ENCODE measurements around the gene ERICH6B.
"Not testable (repeated sequence)": the region's sequence is repeated elsewhere in the genome, so short reads cannot be mapped to it uniquely, and the experiment has no call there.

DNA sequence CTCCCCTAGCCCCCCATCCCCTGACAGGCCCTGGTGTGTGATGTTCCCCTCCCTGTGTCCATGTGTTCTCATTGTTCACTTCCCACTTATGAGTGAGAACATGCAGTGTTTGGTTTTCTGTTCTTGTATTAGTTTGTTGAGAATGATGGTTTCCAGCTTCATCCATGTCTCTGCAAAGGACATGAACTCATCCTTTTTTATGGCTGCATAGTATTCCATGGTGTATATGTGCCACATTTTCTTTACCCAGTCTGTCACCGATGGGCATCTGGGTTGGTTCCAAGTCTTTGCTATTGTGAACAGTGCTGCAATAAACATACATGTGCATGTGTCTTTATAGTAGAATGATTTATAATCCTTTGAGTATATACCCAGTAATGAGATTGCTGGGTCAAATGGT, 47.4 kb upstream of the ERICH6B start:
- not testable (repeated sequence) for TF ChIP-seq RFX5 (IDR thresholded peaks at IDR 0.05; ENCODE audit: borderline replicate concordance, low read depth, low read length); MAFK (IDR thresholded peaks at IDR 0.05; ENCODE audit: low read depth, low read length); ZNF274 (IDR thresholded peaks at IDR 0.05; ENCODE audit: borderline replicate concordance, extremely low read depth, low read length)
- TF ChIP-seq, protein P1, sequence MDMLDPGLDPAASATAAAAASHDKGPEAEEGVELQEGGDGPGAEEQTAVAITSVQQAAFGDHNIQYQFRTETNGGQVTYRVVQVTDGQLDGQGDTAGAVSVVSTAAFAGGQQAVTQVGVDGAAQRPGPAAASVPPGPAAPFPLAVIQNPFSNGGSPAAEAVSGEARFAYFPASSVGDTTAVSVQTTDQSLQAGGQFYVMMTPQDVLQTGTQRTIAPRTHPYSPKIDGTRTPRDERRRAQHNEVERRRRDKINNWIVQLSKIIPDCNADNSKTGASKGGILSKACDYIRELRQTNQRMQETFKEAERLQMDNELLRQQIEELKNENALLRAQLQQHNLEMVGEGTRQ (IDR thresholded peaks at IDR 0.05; ENCODE audit: low read length), result not testable (repeated sequence)
